ENCODE results near the gene PCNX2.

PCNX2 gene

GRCh38 chr1:233316473-233316872 lies 20.9 kb upstream of the PCNX2 start:
- CTCF ChIA-PET, result interaction anchor here (1.9 to 3.1 kb wide), 2 partner anchors 11 to 16 kb away, joined by 7 to 14 read pairs; no protein-coding TSS in a partner anchor
- WGBS (ENCODE audit: insufficient coverage), result 100% methylated on average over 1 of the region's 1 CpG
- Histone ChIP-seq H3K9me3 (ENCODE audit: control extremely low read depth in 1 of 5, control insufficient read depth in 4 of 5, insufficient read depth in 2 of 5, low read depth in 1 of 5, low read length in 4 of 5) (no peaks in the 10 kb centered on the region), H3K36me3 (ENCODE audit: control insufficient read depth in 4 of 4, insufficient read depth in 4 of 4, low read length in 3 of 4) (no peaks in the 10 kb centered on the region), H3K27me3 (replicated peaks in 2 of 5; ENCODE audit: control insufficient read depth in 4 of 5, insufficient read depth in 5 of 5, low read length in 4 of 5) (peaks cover 0 to 7% (median 0%) of the 10 kb centered on the region in 5 experiments), H3K4me3 (ENCODE audit: control insufficient read depth in 1 of 7, extremely low read depth in 1 of 7, insufficient read depth in 4 of 7, low read depth in 2 of 7, low read length in 6 of 7) (no peak overlapping the region), H3K4me1 (ENCODE audit: control extremely low read depth in 1 of 4, control insufficient read depth in 4 of 4, insufficient read depth in 4 of 4, low read length in 3 of 4) (no peaks in the 10 kb centered on the region), H3K27ac (ENCODE audit: insufficient read depth in 1 of 2, low read depth in 1 of 2, low read length in 2 of 2, poor library complexity in 1 of 2, severe bottlenecking in 2 of 2) (no peak overlapping the region)
- POLR2A ChIA-PET, result no interaction called here
- no peak for DNase-seq

GRCh38 chr1:233315718-233316301 lies 20.3 kb upstream of the PCNX2 start:
- ChIA-PET CTCF (interaction anchor here (1.9 to 3.1 kb wide), 2 partner anchors 10 to 16 kb away, joined by 7 to 14 read pairs; no protein-coding TSS in a partner anchor), POLR2A (no interaction called here)
- WGBS (ENCODE audit: insufficient coverage), result 83% methylated on average over 1 of the region's 1 CpG
- no peak for DNase-seq
- Histone ChIP-seq H3K9me3 (ENCODE audit: control extremely low read depth in 1 of 5, control insufficient read depth in 4 of 5, insufficient read depth in 2 of 5, low read depth in 1 of 5, low read length in 4 of 5) (no peaks in the 10 kb centered on the region), H3K36me3 (ENCODE audit: control insufficient read depth in 4 of 4, insufficient read depth in 4 of 4, low read length in 3 of 4) (no peaks in the 10 kb centered on the region), H3K4me3 (ENCODE audit: control insufficient read depth in 1 of 7, extremely low read depth in 1 of 7, insufficient read depth in 4 of 7, low read depth in 2 of 7, low read length in 6 of 7) (no peak overlapping the region), H3K27me3 (replicated peaks in 2 of 5; ENCODE audit: control insufficient read depth in 4 of 5, insufficient read depth in 5 of 5, low read length in 4 of 5) (peaks cover 0 to 7% (median 0%) of the 10 kb centered on the region in 5 experiments), H3K27ac (ENCODE audit: insufficient read depth in 1 of 2, low read depth in 1 of 2, low read length in 2 of 2, poor library complexity in 1 of 2, severe bottlenecking in 2 of 2) (no peak overlapping the region), H3K4me1 (ENCODE audit: control extremely low read depth in 1 of 4, control insufficient read depth in 4 of 4, insufficient read depth in 4 of 4, low read length in 3 of 4) (no peaks in the 10 kb centered on the region)

- Histone ChIP-seq H3K4me1 (ENCODE audit: control extremely low read depth in 1 of 4, control insufficient read depth in 4 of 4, insufficient read depth in 4 of 4, low read length in 3 of 4) (no peaks in the 10 kb centered on the region), H3K27ac (ENCODE audit: insufficient read depth in 1 of 2, low read depth in 1 of 2, low read length in 2 of 2, poor library complexity in 1 of 2, severe bottlenecking in 2 of 2) (no peak overlapping the region), H3K27me3 (replicated peaks in 2 of 5; ENCODE audit: control insufficient read depth in 4 of 5, insufficient read depth in 5 of 5, low read length in 4 of 5) (peaks cover 0 to 7% (median 0%) of the 10 kb centered on the region in 5 experiments), H3K4me3 (ENCODE audit: control insufficient read depth in 1 of 7, extremely low read depth in 1 of 7, insufficient read depth in 4 of 7, low read depth in 2 of 7, low read length in 6 of 7) (no peak overlapping the region), H3K9me3 (ENCODE audit: control extremely low read depth in 1 of 5, control insufficient read depth in 4 of 5, insufficient read depth in 2 of 5, low read depth in 1 of 5, low read length in 4 of 5) (no peaks in the 10 kb centered on the region), H3K36me3 (ENCODE audit: control insufficient read depth in 4 of 4, insufficient read depth in 4 of 4, low read length in 3 of 4) (no peaks in the 10 kb centered on the region)
- 100% methylated on average over 2 of the region's 4 CpGs for WGBS (ENCODE audit: insufficient coverage)
- DNase-seq, result no peak
- POLR2A ChIA-PET, result no interaction called here
- CTCF ChIA-PET, result interaction anchor here (0.6 kb wide), 1 partner anchor 328 kb away, joined by 4 read pairs; no protein-coding TSS in a partner anchor
Observed at GRCh38 chr1:233313434-233314155, 18.1 kb upstream of the PCNX2 start.

GRCh38 chr1:233304489-233305102 lies 9.1 kb upstream of the PCNX2 start:
- DNase-seq, result peak; percentile 41 to 62 (median 58)
- CTCF ChIA-PET, result interaction anchor here (0.8 to 2.9 kb wide), 9 partner anchors 8 to 1023 kb away, joined by 3 to 14 read pairs (median 3); no protein-coding TSS in a partner anchor
- no peak overlapping the region for H3K27ac ChIP-seq (ENCODE audit: insufficient read depth in 1 of 2, low read depth in 1 of 2, low read length in 2 of 2, poor library complexity in 1 of 2, severe bottlenecking in 2 of 2)
- no peak overlapping the region for H3K4me3 ChIP-seq (ENCODE audit: control insufficient read depth in 1 of 7, extremely low read depth in 1 of 7, insufficient read depth in 4 of 7, low read depth in 2 of 7, low read length in 6 of 7)
- no peaks in the 10 kb centered on the region for H3K27me3 ChIP-seq (replicated peaks in 2 of 5; ENCODE audit: control insufficient read depth in 4 of 5, insufficient read depth in 5 of 5, low read length in 4 of 5)
- no peaks in the 10 kb centered on the region for H3K4me1 ChIP-seq (ENCODE audit: control extremely low read depth in 1 of 4, control insufficient read depth in 4 of 4, insufficient read depth in 4 of 4, low read length in 3 of 4)
- WGBS (ENCODE audit: insufficient coverage), result no CpG with 5 or more reads among the region's 1 CpG
- no peaks in the 10 kb centered on the region for H3K36me3 ChIP-seq (ENCODE audit: control insufficient read depth in 4 of 4, insufficient read depth in 4 of 4, low read length in 3 of 4)
- peaks cover 0 to 4% (median 4%) of the 10 kb centered on the region in 5 experiments for H3K9me3 ChIP-seq (ENCODE audit: control extremely low read depth in 1 of 5, control insufficient read depth in 4 of 5, insufficient read depth in 2 of 5, low read depth in 1 of 5, low read length in 4 of 5)
- POLR2A ChIA-PET, result no interaction called here

- Histone ChIP-seq H3K4me1 (ENCODE audit: control extremely low read depth in 1 of 4, control insufficient read depth in 4 of 4, insufficient read depth in 4 of 4, low read length in 3 of 4) (peaks cover 0 to 7% (median 3%) of the 10 kb centered on the region in 4 experiments), H3K36me3 (ENCODE audit: control insufficient read depth in 4 of 4, insufficient read depth in 4 of 4, low read length in 3 of 4) (no peaks in the 10 kb centered on the region), H3K9me3 (ENCODE audit: control extremely low read depth in 1 of 5, control insufficient read depth in 4 of 5, insufficient read depth in 2 of 5, low read depth in 1 of 5, low read length in 4 of 5) (peaks cover 0 to 4% (median 4%) of the 10 kb centered on the region in 5 experiments), H3K4me3 (ENCODE audit: control insufficient read depth in 1 of 7, extremely low read depth in 1 of 7, insufficient read depth in 4 of 7, low read depth in 2 of 7, low read length in 6 of 7) (no peak overlapping the region), H3K27ac (ENCODE audit: insufficient read depth in 1 of 2, low read depth in 1 of 2, low read length in 2 of 2, poor library complexity in 1 of 2, severe bottlenecking in 2 of 2) (no peak overlapping the region), H3K27me3 (replicated peaks in 2 of 5; ENCODE audit: control insufficient read depth in 4 of 5, insufficient read depth in 5 of 5, low read length in 4 of 5) (no peaks in the 10 kb centered on the region)
- DNase-seq, result peak in 1 of 3 donors; percentile 10
- ChIA-PET POLR2A (no interaction called here), CTCF (no interaction called here)
- WGBS (ENCODE audit: insufficient coverage), result 90% methylated on average over 2 of the region's 2 CpGs
Observed at GRCh38 chr1:233300326-233300725, 4.8 kb upstream of the PCNX2 start.

- 100% methylated on average over 2 of the region's 5 CpGs for WGBS (ENCODE audit: insufficient coverage)
- DNase-seq, result no peak
- H3K27me3 ChIP-seq (replicated peaks in 2 of 5; ENCODE audit: control insufficient read depth in 4 of 5, insufficient read depth in 5 of 5, low read length in 4 of 5), result no peaks in the 10 kb centered on the region
- no peak overlapping the region for H3K27ac ChIP-seq (ENCODE audit: insufficient read depth in 1 of 2, low read depth in 1 of 2, low read length in 2 of 2, poor library complexity in 1 of 2, severe bottlenecking in 2 of 2)
- H3K4me1 ChIP-seq (ENCODE audit: control extremely low read depth in 1 of 4, control insufficient read depth in 4 of 4, insufficient read depth in 4 of 4, low read length in 3 of 4), result peaks cover 0 to 15% (median 11%) of the 10 kb centered on the region in 4 experiments
- CTCF ChIA-PET, result no interaction called here
- H3K9me3 ChIP-seq (ENCODE audit: control extremely low read depth in 1 of 5, control insufficient read depth in 4 of 5, insufficient read depth in 2 of 5, low read depth in 1 of 5, low read length in 4 of 5), result peaks cover 0 to 4% (median 4%) of the 10 kb centered on the region in 5 experiments
- no peak overlapping the region for H3K4me3 ChIP-seq (ENCODE audit: control insufficient read depth in 1 of 7, extremely low read depth in 1 of 7, insufficient read depth in 4 of 7, low read depth in 2 of 7, low read length in 6 of 7)
- no peaks in the 10 kb centered on the region for H3K36me3 ChIP-seq (ENCODE audit: control insufficient read depth in 4 of 4, insufficient read depth in 4 of 4, low read length in 3 of 4)
- POLR2A ChIA-PET, result no interaction called here
Observed at GRCh38 chr1:233299450-233299849, 3.9 kb upstream of the PCNX2 start.

- ChIA-PET CTCF (interaction anchor here (1.0 to 1.3 kb wide), 3 partner anchors 9 to 69 kb away, joined by 3 to 6 read pairs (median 3); no protein-coding TSS in a partner anchor), POLR2A (interaction anchor here (0.6 kb wide), 1 partner anchor 773 kb away, joined by 3 read pairs; no protein-coding TSS in a partner anchor)
- Histone ChIP-seq H3K36me3 (ENCODE audit: control insufficient read depth in 4 of 4, insufficient read depth in 4 of 4, low read length in 3 of 4) (no peaks in the 10 kb centered on the region), H3K4me3 (ENCODE audit: control insufficient read depth in 1 of 7, extremely low read depth in 1 of 7, insufficient read depth in 4 of 7, low read depth in 2 of 7, low read length in 6 of 7) (peak overlapping the region in 6 of 7 experiments; percentile 61 to 93 (median 76)), H3K27ac (ENCODE audit: insufficient read depth in 1 of 2, low read depth in 1 of 2, low read length in 2 of 2, poor library complexity in 1 of 2, severe bottlenecking in 2 of 2) (no peak overlapping the region), H3K4me1 (ENCODE audit: control extremely low read depth in 1 of 4, control insufficient read depth in 4 of 4, insufficient read depth in 4 of 4, low read length in 3 of 4) (peaks cover 0 to 18% (median 13%) of the 10 kb centered on the region in 4 experiments), H3K9me3 (ENCODE audit: control extremely low read depth in 1 of 5, control insufficient read depth in 4 of 5, insufficient read depth in 2 of 5, low read depth in 1 of 5, low read length in 4 of 5) (no peaks in the 10 kb centered on the region), H3K27me3 (replicated peaks in 2 of 5; ENCODE audit: control insufficient read depth in 4 of 5, insufficient read depth in 5 of 5, low read length in 4 of 5) (no peaks in the 10 kb centered on the region)
- WGBS (ENCODE audit: insufficient coverage), result 2% methylated on average over 5 of the region's 5 CpGs
- no peak for DNase-seq
Observed at GRCh38 chr1:233295975-233296322, 424 bp upstream of the PCNX2 start.

Data from common myeloid progenitor, CD34-positive (primary cell).